GM21825 (cell line): ENCODE data around the gene LRRC42.
"Not testable (repeated sequence)": the region's sequence is repeated elsewhere in the genome, so short reads cannot be mapped to it uniquely, and the experiment has no call there.

ENCODE experiments used
- ATAC-seq: cut with Tn5 transposase; IDR thresholded peaks from one replicate; pipeline ENCODE4 v1.9.1; 2021; ENCODE audit warnings: mild to moderate bottlenecking, moderate library complexity; ENCODE audit not compliant: unreplicated experiment

Gene LRRC42

GRCh38 chr1:53967409-53968124, 21.4 kb downstream of the LRRC42 start:
- ATAC-seq = no peak

- ATAC-seq = no peak
Observed at GRCh38 chr1:53968125-53968513, 22.0 kb downstream of the LRRC42 start.

- not testable (repeated sequence) for ATAC-seq
Observed at GRCh38 chr1:53969323-53969722, 23.2 kb downstream of the LRRC42 start.

GRCh38 chr1:53971718-53972117, 25.6 kb downstream of the LRRC42 start:
- no peak for ATAC-seq

- no peak for ATAC-seq
Observed at GRCh38 chr1:53975861-53976260, 29.7 kb downstream of the LRRC42 start.

- no peak for ATAC-seq
Observed at GRCh38 chr1:53979712-53980450, 33.7 kb downstream of the LRRC42 start.

- ATAC-seq = no peak
Observed at GRCh38 chr1:53981220-53981619, 35.1 kb downstream of the LRRC42 start.

- no peak for ATAC-seq
Observed at GRCh38 chr1:53982034-53982762, 36.0 kb downstream of the LRRC42 start.

GRCh38 chr1:53982763-53983104, 36.6 kb downstream of the LRRC42 start:
- no peak for ATAC-seq

GRCh38 chr1:53984726-53985125, 38.6 kb downstream of the LRRC42 start:
- ATAC-seq = no peak

- ATAC-seq = no peak
Observed at GRCh38 chr1:53986458-53986857, 40.3 kb downstream of the LRRC42 start.

- no peak for ATAC-seq
Observed at GRCh38 chr1:53987880-53988279, 41.7 kb downstream of the LRRC42 start.

- ATAC-seq = no peak
Observed at GRCh38 chr1:53992085-53992874, 46.1 kb downstream of the LRRC42 start.

GRCh38 chr1:53994516-53994915, 48.4 kb downstream of the LRRC42 start:
- ATAC-seq = not testable (repeated sequence)

GRCh38 chr1:53995683-53996082, 49.5 kb downstream of the LRRC42 start:
- ATAC-seq = no peak

- no peak for ATAC-seq
Observed at GRCh38 chr1:53998223-53998622, 52.1 kb downstream of the LRRC42 start.

GRCh38 chr1:53999920-54000319, 53.8 kb downstream of the LRRC42 start:
- no peak for ATAC-seq

GRCh38 chr1:54001591-54001990, 55.4 kb downstream of the LRRC42 start:
- ATAC-seq = no peak

- no peak for ATAC-seq
Observed at GRCh38 chr1:54002544-54003248, 56.5 kb downstream of the LRRC42 start.

- ATAC-seq = no peak
Observed at GRCh38 chr1:54003249-54003646, 57.1 kb downstream of the LRRC42 start.
